DMS79 treated with DMSO at 0.1 percent for 48 hours (cell line): ENCODE data around the gene XRCC4.
"Not testable (repeated sequence)": the region's sequence is repeated elsewhere in the genome, so short reads cannot be mapped to it uniquely, and the experiment has no call there.

Experiments used
- DNase-seq: peaks from one replicate; lab custom pipeline; 2025; lab: John Stamatoyannopoulos, UW

The XRCC4 gene

DNA sequence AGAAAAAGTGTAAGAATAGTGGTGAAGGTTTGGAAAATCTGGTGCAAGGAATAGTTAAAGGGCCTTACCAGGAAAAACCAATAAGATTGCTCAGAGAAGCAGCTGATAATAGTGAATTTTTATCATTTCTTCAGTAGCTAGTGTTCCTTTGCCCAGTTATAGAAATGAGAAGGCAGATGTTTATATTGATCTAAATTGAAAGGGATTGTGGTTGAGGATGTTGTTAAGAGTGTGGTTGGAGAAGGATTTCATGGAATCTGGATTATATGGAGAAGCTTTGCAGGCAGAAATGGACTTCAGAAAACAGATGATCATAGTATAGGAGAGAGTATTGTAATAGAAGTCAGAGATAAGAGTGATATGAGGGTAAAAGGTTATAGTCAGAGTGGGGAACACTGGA, 102.6 kb downstream of the XRCC4 start:
- no peak for DNase-seq

DNA sequence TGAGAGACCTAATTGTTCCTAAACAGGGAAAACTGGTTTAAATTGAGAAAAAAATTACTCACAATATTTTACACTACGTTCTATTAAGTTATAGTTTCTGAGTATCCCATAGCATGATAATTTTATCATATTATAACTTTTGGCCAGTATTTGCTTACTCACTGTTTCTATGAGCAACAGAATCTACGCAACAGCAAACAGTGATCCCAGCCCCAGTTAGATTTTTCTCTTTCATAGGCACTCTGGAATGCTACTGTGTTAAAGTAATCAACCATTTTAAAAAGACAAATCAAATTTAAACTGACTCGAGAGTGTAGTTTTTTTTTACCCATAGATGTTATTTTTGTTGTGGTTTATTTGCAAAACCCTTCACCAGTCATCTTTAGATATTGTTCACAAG, 107.2 kb downstream of the XRCC4 start:
- no peak for DNase-seq

DNA sequence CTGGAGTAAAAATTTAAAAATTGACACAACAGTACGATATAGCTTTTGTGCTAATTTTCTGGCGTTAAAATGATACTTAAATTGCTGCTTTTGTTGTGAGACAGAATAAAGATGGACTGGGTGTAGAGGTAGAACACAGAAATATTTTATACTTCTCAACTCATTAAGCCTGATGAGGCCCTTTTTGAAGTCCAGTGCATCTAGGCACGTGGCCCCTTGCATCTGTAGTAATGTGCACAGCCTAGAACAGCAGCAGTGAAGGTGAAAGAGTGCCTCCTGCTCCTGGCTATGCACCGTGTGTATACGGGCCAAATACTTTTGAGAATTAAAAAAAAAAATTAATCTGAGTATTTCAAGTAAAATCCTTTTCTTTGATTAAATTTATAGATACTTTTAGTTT, 115.6 kb downstream of the XRCC4 start:
- DNase-seq: no peak

DNA sequence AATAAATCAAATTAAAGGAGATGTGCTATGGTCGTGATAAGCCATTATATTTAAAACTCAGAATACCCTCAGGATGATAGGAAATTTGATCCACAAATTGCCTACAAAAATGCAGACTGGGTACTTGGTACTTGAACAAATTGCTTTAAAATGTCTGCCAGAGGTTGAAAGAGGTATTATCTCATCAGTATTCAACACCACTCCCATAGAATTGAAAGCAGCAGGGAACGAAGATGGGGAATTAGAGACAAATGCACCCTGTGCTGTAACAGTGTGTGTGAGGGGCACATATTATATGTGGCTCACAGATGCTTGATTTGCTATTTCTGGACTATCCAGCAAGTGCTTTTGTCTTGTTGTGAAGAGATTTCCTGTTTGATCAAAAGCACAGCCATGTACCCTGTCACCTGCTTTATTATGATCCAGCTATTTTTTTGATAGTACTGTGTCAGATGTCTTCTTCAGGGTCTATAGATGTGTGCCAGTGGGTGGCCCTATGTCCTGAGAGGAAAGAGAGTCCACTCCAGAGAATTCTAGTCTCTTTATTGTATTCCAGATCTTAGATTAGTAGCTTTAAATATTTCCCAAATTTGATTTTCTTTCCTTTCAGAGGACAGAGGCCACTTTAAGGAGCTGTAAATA, 120.1 kb downstream of the XRCC4 start:
- DNase-seq: no peak

DNA sequence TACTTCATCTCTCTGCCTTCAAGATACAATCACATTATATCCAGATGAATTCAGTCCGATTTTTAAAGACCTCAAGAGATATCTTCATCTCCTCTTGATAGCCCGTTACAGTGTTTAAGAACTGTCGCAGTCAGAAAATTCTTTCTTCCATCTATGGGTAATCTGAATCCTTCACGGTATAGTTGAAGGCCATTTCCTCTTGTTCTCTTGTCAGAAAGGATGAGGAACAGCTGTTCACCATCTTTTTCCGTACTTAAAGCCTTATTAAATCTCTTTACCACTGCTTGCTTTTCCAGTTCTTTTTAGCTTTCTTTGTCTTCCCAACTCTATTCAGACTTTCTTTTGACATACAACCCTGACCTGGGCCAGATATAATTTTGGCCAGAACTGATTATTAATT, 121.8 kb downstream of the XRCC4 start:
- no peak for DNase-seq

DNA sequence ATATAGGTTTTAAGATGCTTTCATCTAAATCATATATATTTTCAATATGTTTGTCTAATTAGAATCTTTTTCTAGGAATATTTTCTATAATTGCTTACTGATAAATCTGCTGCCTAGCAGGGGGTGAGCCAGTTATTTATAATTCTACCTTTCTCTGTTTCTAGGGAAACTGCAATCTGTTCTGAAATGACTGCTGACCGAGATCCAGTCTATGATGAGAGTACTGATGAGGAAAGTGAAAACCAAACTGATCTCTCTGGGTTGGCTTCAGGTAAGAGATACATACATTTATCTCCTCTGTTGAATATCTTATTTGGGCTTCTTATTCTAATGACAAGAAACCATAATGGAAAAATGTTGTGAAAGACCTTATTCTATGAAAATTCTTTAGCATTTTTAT, 127.3 kb downstream of the XRCC4 start:
- DNase-seq: no peak

DNA sequence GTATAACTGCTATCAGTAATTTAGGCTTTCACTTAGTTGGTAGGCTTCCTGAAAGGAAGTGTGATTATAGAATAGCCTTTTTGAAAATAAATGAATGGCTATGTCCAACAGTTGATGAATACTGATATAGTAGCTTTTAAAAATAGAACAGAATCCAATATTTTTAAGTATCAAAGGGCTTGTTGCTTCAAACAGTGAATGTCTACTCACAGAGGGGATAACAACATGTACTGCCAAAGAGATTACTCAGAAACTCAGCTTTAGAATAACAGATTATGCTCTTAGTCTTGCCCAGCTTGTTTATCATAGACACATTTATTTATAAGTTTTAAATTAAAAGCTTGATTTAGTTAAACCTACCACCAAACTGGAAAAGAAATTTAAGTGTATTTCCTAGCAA, 132.6 kb downstream of the XRCC4 start:
- no peak for DNase-seq

DNA sequence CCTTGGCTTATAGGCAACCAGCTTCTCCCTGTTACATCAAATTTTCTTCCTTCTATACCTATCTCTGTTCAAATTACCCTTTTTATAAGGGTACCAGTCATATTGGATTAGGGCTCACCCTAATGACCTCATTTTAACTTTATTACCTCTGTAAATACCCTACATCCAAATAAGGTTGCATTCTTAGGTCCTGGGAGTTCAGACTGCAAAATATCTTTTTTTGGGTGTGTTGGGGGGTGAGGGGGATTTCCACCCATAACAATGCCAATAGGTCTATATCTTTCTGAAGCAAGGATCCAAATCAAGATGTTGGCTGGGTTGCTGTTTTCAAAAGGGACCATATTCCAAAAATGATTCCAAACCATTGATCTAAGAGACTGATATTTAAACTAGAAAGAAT, 141.7 kb downstream of the XRCC4 start:
- DNase-seq: no peak

DNA sequence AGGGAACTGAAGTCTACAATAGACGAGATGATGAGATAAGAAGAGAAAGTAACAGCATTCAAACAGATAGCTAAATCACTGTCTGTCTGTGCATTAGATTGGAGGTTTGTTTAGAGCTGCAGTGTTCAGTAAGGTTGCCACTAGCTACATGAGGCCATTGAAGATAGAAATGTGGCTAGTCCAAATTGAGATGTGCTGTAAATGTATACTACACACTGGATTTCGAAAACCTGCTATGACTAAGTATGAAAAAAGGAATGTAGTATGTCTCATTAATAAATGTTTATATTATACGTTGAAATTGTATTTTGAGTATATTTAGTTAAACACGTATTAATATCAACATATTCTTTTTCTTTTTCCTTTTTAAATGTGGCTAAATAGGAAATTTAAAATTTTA, 142.1 kb downstream of the XRCC4 start:
- DNase-seq: no peak

DNA sequence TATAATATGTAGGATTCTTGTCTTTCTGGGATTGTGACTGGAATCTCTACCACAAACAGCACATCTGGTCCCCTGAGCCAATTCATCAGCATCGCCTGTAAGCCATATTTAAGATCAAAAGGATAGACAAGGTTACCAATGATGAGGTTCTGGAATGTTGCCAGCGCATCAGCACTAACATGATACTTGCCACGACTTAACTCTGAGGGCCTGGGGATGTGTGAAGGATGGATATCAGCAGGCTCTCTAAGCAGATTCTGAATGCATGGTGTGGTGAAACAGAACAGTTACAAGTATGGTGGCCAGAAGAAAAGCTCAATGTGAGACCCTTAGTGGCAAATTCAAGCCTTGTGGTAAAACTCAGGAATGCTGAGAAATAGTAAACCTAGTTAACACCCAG, 143.0 kb downstream of the XRCC4 start:
- DNase-seq: no peak

DNA sequence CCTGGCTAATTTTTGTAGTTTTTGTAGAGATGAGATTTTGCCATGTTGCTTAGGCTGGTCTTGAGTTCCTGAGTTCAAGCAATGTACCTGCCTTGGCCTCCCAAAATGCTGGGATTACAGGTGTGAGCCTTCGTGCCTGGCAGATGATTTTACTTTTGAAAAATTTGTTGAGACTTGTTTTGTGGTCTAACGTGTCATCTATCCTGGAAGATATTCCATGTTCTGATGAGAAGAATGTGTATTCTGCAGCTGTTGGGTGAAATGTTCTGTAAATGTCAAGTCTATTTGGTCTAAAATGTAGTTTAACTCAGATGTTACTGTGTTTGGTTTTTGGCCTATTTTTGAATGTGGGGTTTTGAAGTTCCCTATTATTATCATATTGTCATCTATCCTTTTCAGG, 145.6 kb downstream of the XRCC4 start:
- DNase-seq: no peak

DNA sequence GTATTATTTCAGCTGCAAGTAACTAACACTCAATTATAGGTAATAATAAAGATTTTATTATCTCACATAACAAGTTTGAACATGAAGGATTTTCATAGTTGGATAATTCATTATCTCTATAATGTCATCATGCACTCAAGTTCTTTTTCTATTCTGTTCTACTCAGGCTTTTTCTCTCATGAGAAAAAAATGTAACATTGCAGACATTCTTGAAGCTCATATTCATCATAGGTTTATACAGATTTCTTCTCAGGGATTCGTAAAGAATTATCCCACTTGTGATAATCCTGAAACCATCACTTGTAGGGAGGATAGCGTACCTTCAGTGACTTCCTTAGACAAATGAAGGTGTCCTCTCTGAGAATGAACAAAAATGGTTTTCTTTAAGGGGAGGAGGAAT, 150.3 kb downstream of the XRCC4 start:
- DNase-seq: no peak

DNA sequence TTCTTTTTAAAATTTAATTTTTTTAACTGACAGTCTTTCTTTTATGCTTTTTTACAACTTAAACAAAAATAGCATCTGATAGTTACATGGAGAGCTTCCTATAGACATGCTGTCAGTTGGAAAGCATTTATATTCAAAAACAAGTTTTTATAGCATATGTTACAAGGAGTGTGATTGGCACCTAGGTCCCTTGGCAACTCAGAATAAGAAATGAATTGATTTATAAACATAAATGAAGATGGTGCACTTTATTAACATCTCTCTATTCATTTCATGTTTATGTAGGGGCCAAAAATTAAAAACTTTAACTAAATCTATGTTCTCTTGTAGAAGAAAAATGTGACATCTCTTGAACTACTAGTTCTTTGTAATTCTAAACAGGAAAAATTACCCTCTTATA, 153.2 kb downstream of the XRCC4 start:
- no peak for DNase-seq

DNA sequence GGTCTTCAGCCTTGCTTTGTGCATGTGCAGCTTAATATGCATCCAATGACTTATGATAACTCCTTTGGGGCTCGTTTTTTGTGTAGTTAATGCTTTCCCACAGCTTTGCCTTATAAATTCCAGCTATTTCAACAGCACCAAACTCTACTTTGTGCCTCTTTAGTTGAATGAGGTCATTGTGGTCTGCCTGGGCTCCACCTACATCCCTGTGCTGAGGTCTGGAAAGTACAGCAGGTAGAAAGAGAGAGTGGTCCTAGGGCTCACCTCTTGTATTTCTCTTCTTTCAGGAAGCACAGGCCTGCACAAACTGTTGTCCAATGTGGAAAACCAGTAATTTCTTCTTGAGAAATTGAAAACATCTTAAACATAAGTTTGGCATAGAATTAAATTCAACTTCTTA, 167.2 kb downstream of the XRCC4 start:
- no peak for DNase-seq

DNA sequence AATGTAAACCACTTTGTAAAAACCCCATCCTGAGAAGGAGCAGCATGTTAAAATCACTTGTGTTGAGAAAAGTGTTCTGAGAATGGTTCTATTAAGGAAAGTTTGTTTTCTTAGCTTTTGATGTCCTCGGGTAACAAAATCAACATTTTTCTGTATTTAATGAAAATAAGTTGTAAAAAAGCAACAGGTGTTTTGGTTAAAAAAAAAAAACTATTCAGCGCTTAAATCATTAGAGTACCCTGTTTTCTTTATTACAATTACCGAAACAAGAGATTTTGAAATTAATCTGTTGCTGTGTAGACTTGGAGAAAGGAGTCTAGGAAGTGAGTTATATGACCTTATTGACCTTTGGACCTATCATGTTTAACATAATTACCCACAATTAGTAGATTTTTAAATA, 167.7 kb downstream of the XRCC4 start:
- DNase-seq: no peak

DNA sequence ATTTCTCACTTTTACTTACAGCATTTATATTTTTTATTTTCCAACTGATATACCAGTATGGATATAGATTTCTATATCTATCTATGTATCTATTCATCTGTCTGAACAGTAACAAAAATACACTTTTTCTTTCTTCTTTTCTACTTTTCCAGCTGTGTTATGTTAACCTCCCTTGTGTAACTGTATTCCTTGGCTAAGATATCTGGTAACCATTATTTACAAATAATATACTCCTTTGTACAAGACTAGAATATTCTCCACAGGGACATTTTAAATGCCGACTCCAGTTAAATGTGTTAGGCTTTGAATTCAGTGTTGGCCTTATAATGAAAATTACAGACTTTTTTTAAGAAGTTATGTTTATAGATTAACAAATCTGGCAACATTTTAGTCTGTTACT, 168.7 kb downstream of the XRCC4 start:
- DNase-seq: no peak

DNA sequence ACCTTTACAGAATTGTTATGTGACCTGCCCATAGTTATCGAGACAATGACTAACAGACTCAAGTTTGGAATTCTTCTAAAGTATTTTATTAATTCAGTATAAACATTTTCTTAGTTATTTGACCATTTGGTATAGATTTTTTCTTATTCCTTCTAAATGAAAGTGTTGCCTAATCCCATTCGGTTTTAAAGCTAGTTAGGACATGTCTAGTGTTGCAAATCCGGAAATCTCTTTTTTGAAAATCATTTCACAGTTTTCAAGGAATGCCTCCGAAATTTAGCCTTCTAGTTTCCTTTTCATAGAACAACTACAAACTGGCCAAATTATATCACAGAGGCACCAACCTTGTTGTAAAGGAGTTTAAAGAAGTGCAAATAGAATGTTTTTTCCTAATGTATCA, 171.8 kb downstream of the XRCC4 start:
- no peak for DNase-seq

DNA sequence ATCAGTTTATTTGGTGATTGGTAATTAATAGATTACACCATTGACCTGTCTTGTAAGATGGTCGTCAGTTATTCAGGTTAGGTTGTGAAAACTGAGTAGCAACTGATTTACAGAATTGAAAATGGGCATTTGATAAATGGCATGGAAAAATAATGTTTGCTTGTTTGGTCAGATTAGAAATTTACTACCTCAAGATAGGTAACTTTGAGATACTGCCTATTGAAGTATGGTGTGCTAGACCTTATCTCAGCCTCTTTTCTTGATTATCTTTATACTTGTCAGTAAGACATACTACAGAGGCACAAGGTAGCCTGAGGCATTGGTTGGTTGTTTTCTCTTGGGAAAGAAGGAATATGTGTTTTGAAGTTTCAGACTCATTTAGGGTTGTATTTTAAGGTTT, 174.5 kb downstream of the XRCC4 start:
- no peak for DNase-seq

DNA sequence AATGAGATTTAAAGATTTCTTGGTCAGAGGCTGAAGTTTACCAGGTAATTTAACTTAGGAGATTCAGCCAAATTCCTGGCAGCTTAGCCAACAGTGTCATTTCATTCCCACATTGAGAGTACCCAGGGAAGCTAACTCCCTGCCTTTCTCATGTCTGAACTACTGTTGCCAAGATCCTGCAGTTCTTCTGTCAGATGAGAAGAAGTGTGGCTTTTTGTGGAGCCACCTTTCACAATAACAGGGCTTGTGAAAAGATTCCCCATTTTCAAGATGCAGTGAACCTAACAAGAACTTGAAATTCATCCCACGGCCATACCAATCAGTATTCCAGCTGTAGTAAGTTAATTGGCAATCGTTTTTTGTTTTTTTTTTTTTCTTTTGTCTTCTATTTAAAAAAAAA, 176.4 kb downstream of the XRCC4 start:
- DNase-seq: no peak

DNA sequence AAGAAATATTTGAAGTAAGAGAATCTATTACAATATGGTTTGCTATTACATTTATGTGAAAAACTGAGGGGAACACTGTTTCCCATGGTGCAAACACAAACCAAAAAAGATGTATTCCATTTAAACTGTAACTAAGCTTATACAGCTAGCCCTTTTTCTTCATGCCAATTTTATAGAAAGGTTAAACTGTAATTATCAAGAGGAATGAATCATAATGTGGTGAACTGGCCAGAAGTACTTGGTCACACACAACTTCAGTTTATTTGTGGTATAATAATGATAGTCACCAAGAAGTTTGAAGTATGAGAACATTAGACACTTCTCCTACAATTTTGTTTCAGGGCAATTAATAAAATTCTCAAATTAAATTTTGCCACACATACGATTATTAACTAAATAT, 177.9 kb downstream of the XRCC4 start:
- DNase-seq: no peak

DNA sequence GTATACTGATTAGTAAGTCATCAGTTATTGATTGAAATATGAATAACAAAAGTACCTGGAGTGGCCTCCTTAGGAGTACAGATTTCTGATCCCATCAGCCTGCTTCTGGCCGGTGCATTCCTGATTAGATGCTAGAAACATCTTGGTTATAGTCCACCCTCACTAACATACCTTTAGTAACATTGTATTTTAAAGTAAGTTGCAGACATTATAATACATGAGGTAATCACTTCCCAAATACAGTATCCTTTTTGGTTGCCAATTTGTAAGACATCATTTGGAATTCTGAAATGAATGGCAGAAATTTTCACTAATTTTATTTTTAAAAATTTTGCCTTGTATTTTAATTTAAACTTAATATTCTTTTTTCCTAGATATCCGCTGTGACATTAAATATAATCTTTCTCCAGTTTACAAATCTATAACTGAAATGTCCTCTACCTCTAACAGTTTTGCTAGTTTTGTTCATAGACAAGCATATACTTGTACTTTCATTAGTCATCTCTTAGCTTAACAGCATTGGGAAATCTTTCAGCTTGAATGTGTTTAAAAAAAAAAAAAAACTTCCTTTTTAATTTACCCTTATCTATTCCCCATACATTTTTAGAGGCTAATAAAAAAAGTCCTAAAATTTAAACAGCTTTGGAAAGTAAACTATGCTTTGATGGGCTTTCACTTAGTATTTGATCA, 178.9 kb downstream of the XRCC4 start:
- no peak for DNase-seq

DNA sequence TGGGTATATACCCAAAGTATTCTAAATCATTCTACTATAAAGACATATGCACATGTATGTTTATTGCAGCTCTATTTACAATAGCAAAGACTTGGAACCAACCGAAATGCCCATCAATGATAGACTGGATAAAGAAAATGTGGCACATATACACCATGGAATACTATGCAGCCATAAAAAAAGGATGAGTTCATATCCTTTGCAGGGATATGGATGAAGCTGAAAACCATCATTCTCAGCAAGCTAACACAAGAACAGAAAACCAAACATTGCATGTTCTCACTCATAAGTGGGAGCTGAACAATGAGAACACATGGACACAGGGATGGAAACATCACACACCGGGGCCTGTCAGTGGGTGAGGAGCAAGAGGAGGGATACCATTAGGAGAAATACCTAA, 180.3 kb downstream of the XRCC4 start:
- DNase-seq: not testable (repeated sequence)

DNA sequence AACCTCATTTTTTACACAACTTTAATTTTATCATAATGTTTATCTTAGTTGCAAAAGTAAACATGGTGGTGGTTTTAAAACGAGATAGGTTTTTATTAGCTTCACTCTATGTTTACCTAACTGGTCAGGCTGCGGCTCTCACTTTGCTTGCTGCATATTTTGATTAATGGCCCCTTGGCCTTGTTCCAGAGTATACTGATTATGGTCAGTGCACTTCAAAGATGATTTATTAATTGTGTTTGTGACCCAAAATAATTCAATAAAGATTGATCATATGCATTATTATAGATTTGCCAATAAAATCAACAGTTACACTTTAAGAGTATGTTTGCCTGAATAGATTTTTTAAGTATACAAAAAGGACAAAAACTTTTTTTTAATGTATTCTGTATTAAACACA, 188.0 kb downstream of the XRCC4 start:
- no peak for DNase-seq

DNA sequence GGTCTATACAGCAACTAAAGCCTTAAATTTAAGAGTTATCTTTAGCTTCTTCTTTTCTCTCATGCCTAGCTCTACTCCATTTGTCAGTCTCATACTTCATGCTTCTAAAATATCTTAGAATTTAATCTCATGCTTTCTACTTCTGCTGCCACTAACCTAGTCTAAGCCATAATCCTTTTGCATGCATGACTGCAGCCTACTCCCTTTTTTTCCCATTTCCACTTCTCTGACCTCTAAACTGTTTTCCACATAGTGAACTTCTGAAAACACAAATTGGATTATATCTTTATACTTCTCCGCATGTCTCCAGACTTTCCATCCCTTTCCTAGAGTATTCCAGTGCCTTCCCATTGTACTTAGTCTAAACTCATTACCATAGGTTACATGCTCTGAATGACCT, 193.0 kb downstream of the XRCC4 start:
- DNase-seq: no peak
